ENCODE data around the gene BCL2L15.
"Not testable (repeated sequence)": the region's sequence is repeated elsewhere in the genome, so short reads cannot be mapped to it uniquely, and the experiment has no call there.

BCL2L15 gene

DNA sequence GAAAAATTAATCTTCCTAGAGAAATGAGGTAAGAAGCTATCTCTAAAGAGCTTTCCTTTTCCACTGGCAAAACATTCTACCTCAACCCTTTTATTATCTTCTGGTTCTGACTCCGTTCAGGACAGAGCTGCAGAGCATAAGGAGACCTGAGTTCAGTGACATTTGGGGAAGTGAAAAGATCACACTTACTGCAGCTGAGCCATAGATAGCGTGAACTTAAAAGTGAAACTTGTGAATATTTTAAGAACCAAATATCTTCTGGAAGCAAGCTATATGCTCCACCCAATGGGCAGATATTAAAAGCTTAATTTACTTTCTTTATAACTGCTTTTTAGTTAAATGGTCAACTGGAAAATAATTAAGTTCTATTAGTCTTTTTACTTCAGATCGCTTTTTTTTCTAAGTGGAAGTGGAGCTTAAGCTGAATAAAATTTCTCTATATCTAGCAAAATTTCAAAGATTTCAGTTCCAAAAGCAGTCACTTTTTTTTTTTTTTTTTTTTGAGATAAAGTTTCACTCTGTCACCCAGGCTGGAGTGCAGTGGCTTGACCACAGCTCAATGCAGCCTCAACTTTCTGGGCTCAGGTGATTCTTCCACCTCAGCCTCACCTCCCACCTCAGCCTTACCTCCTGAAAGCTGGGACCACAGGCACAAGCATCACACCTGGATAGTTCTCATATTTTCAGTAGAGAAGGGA, 27.8 kb downstream of the BCL2L15 start:
- TF ChIP-seq, protein P1, sequence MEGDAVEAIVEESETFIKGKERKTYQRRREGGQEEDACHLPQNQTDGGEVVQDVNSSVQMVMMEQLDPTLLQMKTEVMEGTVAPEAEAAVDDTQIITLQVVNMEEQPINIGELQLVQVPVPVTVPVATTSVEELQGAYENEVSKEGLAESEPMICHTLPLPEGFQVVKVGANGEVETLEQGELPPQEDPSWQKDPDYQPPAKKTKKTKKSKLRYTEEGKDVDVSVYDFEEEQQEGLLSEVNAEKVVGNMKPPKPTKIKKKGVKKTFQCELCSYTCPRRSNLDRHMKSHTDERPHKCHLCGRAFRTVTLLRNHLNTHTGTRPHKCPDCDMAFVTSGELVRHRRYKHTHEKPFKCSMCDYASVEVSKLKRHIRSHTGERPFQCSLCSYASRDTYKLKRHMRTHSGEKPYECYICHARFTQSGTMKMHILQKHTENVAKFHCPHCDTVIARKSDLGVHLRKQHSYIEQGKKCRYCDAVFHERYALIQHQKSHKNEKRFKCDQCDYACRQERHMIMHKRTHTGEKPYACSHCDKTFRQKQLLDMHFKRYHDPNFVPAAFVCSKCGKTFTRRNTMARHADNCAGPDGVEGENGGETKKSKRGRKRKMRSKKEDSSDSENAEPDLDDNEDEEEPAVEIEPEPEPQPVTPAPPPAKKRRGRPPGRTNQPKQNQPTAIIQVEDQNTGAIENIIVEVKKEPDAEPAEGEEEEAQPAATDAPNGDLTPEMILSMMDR (IDR thresholded peaks at IDR 0.05; ENCODE audit: insufficient read depth, missing control alignments) = no peak
- no peak for FAIRE-seq
- no peak for DNase-seq (ENCODE audit: insufficient read length, low spot score)

DNA sequence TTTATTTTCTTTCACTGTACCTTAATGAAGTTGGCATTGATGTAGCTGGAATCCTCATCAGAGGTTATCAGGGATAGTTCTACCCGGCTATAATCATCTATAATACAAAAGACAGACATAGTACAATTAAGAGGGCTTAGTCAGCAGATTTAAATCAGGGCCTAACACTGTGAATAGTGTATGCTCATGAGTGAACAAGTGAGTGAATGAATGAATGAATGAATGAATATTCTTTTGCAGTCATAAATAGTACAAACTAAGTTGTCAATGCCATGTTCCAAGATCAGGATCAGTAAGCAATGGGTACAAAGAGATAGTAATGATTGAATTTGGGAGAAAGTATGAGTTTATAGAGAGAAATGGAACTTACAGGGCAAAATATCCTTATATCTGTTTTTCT, 28.4 kb downstream of the BCL2L15 start:
- no peak for DNase-seq (ENCODE audit: insufficient read length, low spot score)
- no peak for FAIRE-seq
- TF ChIP-seq, protein P1 (IDR thresholded peaks at IDR 0.05; ENCODE audit: insufficient read depth, missing control alignments) = no peak

DNA sequence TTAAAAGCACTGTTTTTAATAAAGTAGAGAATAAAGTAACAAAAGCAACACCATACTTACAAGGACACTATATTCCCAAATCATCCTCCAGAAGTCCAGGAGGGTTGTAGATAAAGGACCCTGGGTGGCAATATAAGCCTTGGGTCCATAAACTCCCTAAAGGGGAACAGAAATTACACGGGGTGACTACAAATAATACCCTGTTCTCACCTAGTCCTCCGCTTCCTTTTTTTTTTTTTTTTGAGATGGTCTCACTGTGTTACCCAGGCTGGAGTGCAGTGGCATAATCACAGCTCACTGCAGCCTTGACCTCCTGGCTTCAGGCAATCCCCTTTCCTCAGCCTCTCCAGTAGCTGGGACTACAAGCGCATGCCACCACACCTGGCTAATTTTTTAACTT, 29.0 kb downstream of the BCL2L15 start:
- TF ChIP-seq, protein P1 (IDR thresholded peaks at IDR 0.05; ENCODE audit: insufficient read depth, missing control alignments) = no peak
- FAIRE-seq (no peak), DNase-seq (ENCODE audit: insufficient read length, low spot score) (no peak)

DNA sequence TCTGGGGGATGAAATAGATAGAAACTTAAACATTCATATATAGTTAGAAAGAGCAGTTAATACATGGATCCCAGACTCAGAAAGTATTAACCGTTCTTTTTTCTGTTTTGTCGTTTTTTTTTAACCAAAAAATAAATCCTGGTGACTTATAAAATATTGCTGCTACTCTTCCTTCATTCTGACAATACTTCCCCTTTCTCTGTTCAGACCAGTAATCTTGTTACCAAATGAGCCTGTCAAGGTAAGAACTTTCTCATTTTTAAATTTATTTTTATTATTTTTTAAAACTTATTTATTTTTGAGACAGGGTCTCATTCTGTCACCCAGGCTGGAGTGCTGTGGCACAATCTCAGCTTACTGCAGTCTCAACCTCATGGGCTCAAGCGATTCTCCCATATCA, 29.6 kb downstream of the BCL2L15 start:
- DNase-seq (ENCODE audit: insufficient read length, low spot score) (no peak), FAIRE-seq (no peak)
- TF ChIP-seq, protein P1 (IDR thresholded peaks at IDR 0.05; ENCODE audit: insufficient read depth, missing control alignments) = no peak

DNA sequence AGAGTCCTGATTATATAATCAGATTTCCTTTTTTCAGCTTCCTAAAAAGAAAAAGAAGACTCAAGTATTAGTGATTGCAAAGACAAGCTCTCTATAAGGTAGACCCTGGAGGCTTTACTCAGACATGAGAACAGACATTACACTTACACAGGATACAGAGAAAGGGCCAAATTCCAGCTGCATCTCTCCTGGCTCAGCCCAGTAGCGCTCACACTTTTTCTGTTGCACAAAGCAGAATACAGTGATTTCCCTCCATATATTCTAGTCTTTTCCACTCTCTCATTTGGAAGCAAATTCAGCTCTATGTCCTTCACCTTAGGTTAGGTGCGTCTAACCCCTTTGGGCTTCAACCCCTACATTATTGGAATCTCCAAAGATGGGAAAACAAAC, 31.0 kb downstream of the BCL2L15 start:
- no peak for DNase-seq (ENCODE audit: insufficient read length, low spot score)
- TF ChIP-seq, protein P1 (IDR thresholded peaks at IDR 0.05; ENCODE audit: insufficient read depth, missing control alignments) = no peak
- no peak for FAIRE-seq

DNA sequence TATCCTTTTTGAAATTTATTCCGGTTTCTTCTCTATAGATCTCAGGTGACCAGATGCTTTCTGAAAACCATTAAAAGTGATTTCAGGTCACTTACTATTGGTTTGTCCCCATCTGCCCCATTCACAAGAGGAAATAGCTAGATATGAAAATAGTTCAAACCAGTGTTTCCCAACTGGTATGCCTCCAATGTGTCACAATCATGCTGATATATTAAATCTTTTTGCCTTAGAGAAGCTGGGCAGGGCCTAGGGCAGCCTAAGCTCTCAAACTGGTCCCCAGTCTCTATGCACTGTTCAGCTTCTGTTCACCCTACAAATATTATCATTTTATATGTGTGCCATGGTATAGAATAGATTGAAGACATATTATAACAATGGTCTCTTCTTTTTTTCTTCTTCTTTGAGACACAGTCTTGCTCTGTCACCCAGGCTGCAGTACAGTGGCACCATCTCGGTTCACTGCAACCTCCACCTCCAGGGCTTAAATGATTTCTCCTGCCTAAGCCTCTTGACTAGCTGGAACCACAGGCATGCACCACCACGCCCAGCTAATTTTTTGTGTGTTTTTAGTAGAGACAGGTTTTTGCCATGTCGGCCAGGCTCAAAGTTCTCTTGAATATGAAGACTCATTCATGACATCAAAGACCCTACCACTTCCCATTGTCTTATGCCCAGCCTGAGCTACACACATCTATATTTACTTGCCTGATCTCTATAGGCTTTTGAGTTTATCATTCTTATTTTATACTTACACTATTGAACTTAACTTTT, 31.6 kb downstream of the BCL2L15 start:
- DNase-seq (ENCODE audit: insufficient read length, low spot score) = no peak
- FAIRE-seq = no peak
- TF ChIP-seq, protein P1 (IDR thresholded peaks at IDR 0.05; ENCODE audit: insufficient read depth, missing control alignments) = no peak

DNA sequence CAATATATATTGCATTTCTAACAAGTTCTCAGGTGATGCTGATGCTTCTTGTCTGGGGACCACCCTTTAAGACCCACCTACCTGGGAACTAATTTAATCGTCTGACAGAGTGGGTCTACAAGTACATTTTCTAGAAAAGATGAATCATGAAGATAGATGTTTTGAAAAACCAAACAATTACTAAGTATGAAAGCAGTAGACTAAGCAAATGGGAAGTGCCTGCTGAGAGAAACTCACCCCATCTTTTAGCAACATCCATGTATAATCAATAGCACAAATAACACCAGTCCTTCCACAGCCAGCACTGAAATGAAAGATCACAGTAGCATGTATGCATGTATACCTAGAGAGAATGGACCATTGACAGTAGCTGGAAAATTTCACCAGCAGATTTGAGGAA, 33.1 kb downstream of the BCL2L15 start:
- TF ChIP-seq, protein P1 (IDR thresholded peaks at IDR 0.05; ENCODE audit: insufficient read depth, missing control alignments) = no peak
- no peak for DNase-seq (ENCODE audit: insufficient read length, low spot score)

DNA sequence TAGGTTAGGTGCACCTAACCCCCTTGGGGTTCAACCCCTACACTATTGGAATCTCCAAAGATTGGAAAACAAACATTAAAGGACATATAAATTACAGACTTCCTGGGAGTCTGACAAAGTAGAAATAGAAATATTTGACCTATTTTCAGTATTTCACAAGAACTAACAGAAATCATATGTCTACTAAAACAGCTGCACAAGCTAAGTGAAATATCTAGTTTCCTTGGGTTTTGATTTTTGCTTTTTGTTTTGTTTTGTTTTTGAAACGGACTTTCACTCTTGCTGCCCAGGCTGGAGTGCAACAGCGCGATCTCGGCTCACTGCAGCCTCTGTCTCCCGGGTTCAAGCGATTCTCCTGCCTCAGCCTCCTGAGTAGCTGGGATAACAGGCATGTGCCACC, 34.7 kb downstream of the BCL2L15 start:
- not testable (repeated sequence) for DNase-seq (ENCODE audit: insufficient read length, low spot score); FAIRE-seq

More for the DNA sequence above, 33.1 kb downstream of the BCL2L15 start:
- FAIRE-seq = no peak
